Sigmoid colon (tissue), 7 donors: ENCODE measurements around the gene PRAC1. TPM values are rescaled to one million over a fixed set of nuclear protein-coding genes. Genes with fewer than 3 reads are reported as not detected.
A peak's percentile ranks its signal among the peaks of the same experiment; 100 is the strongest.

Experiments
- DNase-seq: peaks from one replicate; pipeline ENCODE4 v3.0.0-alpha.2; 2019
- H3K27ac ChIP-seq, 4 donors: fragments of 200-600 bp; sonication (generic); one replicate each; pipeline ENCODE4 v1.5.1; 2016 to 2019; ENCODE audit warnings: mild to moderate bottlenecking in 1 of 4
- H3K27me3 ChIP-seq, 3 donors: fragments of 200-600 bp; sonication (generic); one replicate each; pipeline ENCODE4 v1.5.1; 2019; ENCODE audit warnings: mild to moderate bottlenecking in 1 of 3
- H3K36me3 ChIP-seq, 4 donors: fragments of 200-600 bp; sonication (generic); one replicate each; pipeline ENCODE4 v1.5.1; 2016 to 2019
- H3K4me1 ChIP-seq, 4 donors: fragments of 200-600 bp; sonication (generic); one replicate each; pipeline ENCODE4 v1.5.1; 2017 to 2019
- H3K4me3 ChIP-seq, 4 donors: fragments of 200-600 bp; sonication (generic); one replicate each; pipeline ENCODE4 v1.5.1; 2017 to 2019; ENCODE audit warnings: mild to moderate bottlenecking in 2 of 4, moderate library complexity in 1 of 4
- H3K9me3 ChIP-seq, 4 donors: fragments of 200-600 bp in 3 of 4; sonication (generic) in 3 of 4; one replicate each; pipeline versions ENCODE4 v1.5.1 to v1.6.1; 2013 to 2019
- CTCF ChIP-seq, 4 experiments: fragments of 450-650 bp in 3 of 4; fragments of 200-600 bp in 1 of 4; IDR thresholded peaks; one replicate each; pipeline ENCODE4 v1.5.1; 2016 to 2019; ENCODE audit warnings: antibody characterized with exemption in 4 of 4, mild to moderate bottlenecking in 3 of 4, moderate library complexity in 2 of 4
- EP300 ChIP-seq, 4 donors: sonication (generic); formaldehyde crosslinking; IDR thresholded peaks; one replicate each; pipeline ENCODE4 v1.6.1; 2017; ENCODE audit warnings: antibody characterized with exemption in 4 of 4
- POLR2A ChIP-seq, 2 donors: fragments of 450-650 bp; IDR thresholded peaks; one replicate each; pipeline ENCODE4 v1.6.1; 2016; ENCODE audit warnings: antibody characterized with exemption in 2 of 2, mild to moderate bottlenecking in 2 of 2, moderate library complexity in 2 of 2
- POLR2AphosphoS5 ChIP-seq, 4 donors: sonication (generic); formaldehyde crosslinking; IDR thresholded peaks; one replicate each; pipeline ENCODE4 v1.6.1; 2017; ENCODE audit warnings: antibody characterized with exemption in 4 of 4
- WGBS, 2 donors: extraction: QIAGEN DNeasy Blood & Tissue Kit; methylation state at CpG; one replicate each; pipeline ENCODE4 v1.1.7; 2013; 5-methylcytosine and 5-hydroxymethylcytosine counted together
- intact Hi-C: fragments of 100-400 bp; cut with DNase I; formaldehyde crosslinking; loops from one replicate; pipeline ENCODE4 v1.15.1; 2023
- polyA plus RNA-seq, 3 donors: library from polyadenylated mRNA; stranded (reverse); fragments of 200-250 nt; gene quantifications; one replicate each; pipeline ENCODE4 v1.2.3, GENCODE V29; 2013
- total RNA-seq, 4 donors: library from RNA; depleted of rRNA; stranded (reverse); fragments of >200 nt; gene quantifications; one replicate each; pipeline ENCODE4 v1.1.0, GENCODE V29; 2016
- donor health status: healthy with polysubstance abuse.
- donor health status: Bipolar disorder and iron deficiency.
- donor health status: healthy.

PRAC1 gene
- total and polyA plus RNA-seq, 7 donors: 9.1 to 572 (median 388) TPM; not detected in 2

DNA sequence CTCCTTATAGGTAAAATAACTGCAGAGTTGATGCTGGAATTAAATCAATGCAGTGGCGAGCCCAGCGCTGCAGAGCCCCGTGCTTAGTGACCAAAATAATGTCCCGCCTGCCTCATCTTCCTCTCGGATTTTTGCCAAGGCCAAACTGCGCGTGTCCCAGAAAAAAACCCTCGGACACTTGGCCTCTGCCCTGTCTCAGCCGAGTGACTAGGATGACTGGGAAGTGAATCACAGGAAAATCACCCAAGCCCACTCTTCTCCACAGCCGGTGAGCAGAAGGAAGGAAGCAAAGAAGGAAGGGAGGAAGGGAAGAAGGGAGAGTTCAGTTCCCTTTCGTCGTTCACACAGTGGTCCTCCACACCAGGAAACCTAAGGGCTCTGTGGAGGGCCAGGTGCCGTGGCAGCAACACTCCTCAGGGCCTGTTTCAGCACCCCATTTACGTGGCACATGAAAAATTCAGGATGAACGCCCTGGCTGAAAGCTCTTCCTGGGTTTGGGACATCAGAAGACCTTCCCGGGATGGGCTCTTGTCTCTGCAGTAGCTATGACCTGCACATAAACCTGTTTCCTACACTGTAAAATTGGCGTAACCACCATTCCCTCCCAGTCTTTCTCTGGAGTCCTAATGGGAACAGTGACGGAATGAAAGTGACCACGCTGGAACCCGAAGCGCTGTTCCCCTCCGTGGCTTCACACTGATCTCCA is 31.6 kb upstream of the PRAC1 start:
- H3K27me3 ChIP-seq: peaks cover 66 to 98% (median 80%) of the 10 kb centered on the region in 3 donors
- no peak for TF ChIP-seq CTCF (IDR thresholded peaks at IDR 0.05)
- no peak for TF ChIP-seq EP300 (IDR thresholded peaks at IDR 0.05)
- TF ChIP-seq POLR2A (IDR thresholded peaks at IDR 0.05): no peak
- TF ChIP-seq POLR2AphosphoS5 (IDR thresholded peaks at IDR 0.05): no peak
- H3K4me3 ChIP-seq: no peak overlapping the region
- no peak overlapping the region for H3K27ac ChIP-seq
- intact Hi-C loops: no loop called here
- H3K4me1 ChIP-seq: peaks cover 0 to 29% (median 25%) of the 10 kb centered on the region in 4 donors
- no peaks in the 10 kb centered on the region for H3K9me3 ChIP-seq
- DNase-seq: no peak
- 32 to 53% methylated on average over 22 of the region's 22 CpGs for WGBS, 2 donors
- H3K36me3 ChIP-seq: no peaks in the 10 kb centered on the region

DNA sequence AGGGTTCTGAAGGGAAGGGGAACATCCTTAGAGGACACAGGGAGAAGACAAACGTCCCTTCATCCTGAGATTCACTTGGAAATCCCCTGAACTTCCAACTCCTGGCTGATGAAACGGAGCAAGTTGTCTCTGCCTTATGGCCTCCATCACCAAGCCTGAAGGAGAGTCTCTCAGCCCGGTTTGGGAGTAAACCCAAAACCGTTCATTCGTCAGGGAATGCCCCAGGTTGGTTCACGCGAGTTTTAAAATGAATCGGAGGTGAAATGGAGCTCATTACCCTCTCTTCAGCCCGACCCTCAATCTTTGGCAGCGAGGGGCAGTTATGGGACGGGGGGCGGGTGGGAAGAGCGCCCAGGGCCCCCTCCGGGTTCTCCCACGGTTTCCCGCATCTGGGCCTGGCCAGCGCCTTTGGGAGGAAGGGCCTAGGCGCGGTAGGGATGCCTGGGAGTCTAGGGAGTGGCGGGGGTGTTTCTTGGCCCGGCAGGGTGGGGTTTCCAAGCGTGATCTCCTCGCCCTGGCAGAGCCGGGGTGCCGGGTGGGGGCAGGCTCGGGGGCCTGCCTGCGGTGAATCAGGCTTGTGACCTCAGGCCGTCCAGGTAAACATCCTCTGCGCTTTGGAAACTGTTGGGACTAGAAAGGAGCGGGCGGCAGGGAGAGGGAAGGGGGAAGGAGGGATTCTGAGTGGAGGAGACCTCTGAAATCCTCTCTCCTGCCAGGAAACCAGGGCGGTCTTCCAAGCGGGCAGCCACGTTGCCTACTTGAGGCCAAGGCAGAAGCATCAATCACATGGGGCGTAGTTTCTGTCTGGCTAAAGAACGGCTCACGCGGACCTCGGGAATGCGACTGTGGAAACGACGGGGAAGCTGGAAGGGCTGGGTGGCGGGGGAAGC is 30.3 kb upstream of the PRAC1 start:
- 20 to 24% methylated on average over 43 of the region's 43 CpGs for WGBS, 2 donors
- peaks cover 73 to 100% (median 93%) of the 10 kb centered on the region in 3 donors for H3K27me3 ChIP-seq

GRCh38 chr17:48751733-48752398 is 29.5 kb upstream of the PRAC1 start:
- Histone ChIP-seq H3K4me1 (peaks cover 0 to 35% (median 26%) of the 10 kb centered on the region in 4 donors), H3K4me3 (no peak overlapping the region), H3K9me3 (no peaks in the 10 kb centered on the region), H3K27ac (no peak overlapping the region), H3K27me3 (peaks cover 81 to 100% (median 99%) of the 10 kb centered on the region in 3 donors), H3K36me3 (no peaks in the 10 kb centered on the region)
- peak; percentile 8 for DNase-seq
- intact Hi-C loops: no loop called here
- TF ChIP-seq EP300 (IDR thresholded peaks at IDR 0.05) (no peak), POLR2A (IDR thresholded peaks at IDR 0.05) (no peak), CTCF (IDR thresholded peaks at IDR 0.05) (no peak), POLR2AphosphoS5 (IDR thresholded peaks at IDR 0.05) (no peak)
- 21 to 32% methylated on average over 13 of the region's 13 CpGs for WGBS, 2 donors

More for the DNA sequence above, 30.3 kb upstream of the PRAC1 start:
- TF ChIP-seq POLR2A (IDR thresholded peaks at IDR 0.05) (peak in 1 of 2 donors; percentile 53), EP300 (IDR thresholded peaks at IDR 0.05) (no peak)
- no peaks in the 10 kb centered on the region for H3K36me3 ChIP-seq
- H3K4me1 ChIP-seq: peaks cover 0 to 31% (median 25%) of the 10 kb centered on the region in 4 donors
- no peak overlapping the region for H3K4me3 ChIP-seq
- H3K27ac ChIP-seq: no peak overlapping the region
- no peak for DNase-seq
- H3K9me3 ChIP-seq: no peaks in the 10 kb centered on the region
- intact Hi-C loops: no loop called here

GRCh38 chr17:48751172-48751571 is 28.9 kb upstream of the PRAC1 start:
- 5 to 7% methylated on average over 3 of the region's 3 CpGs for WGBS, 2 donors
- Histone ChIP-seq H3K36me3 (no peaks in the 10 kb centered on the region), H3K27me3 (peaks cover 85 to 100% (median 99%) of the 10 kb centered on the region in 3 donors), H3K4me1 (peaks cover 0 to 35% (median 26%) of the 10 kb centered on the region in 4 donors), H3K27ac (no peak overlapping the region), H3K4me3 (no peak overlapping the region), H3K9me3 (no peaks in the 10 kb centered on the region)
- DNase-seq: no peak
- TF ChIP-seq CTCF (IDR thresholded peaks at IDR 0.05): no peak
- no peak for TF ChIP-seq POLR2A (IDR thresholded peaks at IDR 0.05)
- TF ChIP-seq EP300 (IDR thresholded peaks at IDR 0.05): no peak
- no peak for TF ChIP-seq POLR2AphosphoS5 (IDR thresholded peaks at IDR 0.05)
- intact Hi-C loops: no loop called here
